ENCODE measurements around the gene PARP12. TPM values are rescaled to one million over a fixed set of nuclear protein-coding genes. Genes with fewer than 3 reads are reported as not detected.

Gene PARP12
- total and polyA plus RNA-seq, 11 donors = 6.8 to 65.9 (median 12.6) TPM

GRCh38 chr7:140067052-140067451, 4.3 kb upstream of the PARP12 start:
- Histone ChIP-seq H3K4me1 (peaks cover 0 to 10% (median 0%) of the 10 kb centered on the region in 12 donors), H3K27me3 (no peaks in the 10 kb centered on the region), H3K4me3 (no peak overlapping the region), H3K36me3 (no peaks in the 10 kb centered on the region), H3K9me3 (peaks cover 0 to 52% (median 20%) of the 10 kb centered on the region in 12 donors), H3K27ac (no peak overlapping the region)
- intact Hi-C loops (cut with DNase I) = loop anchor here in 1 of 10 donors (10.0 kb wide), 1 partner anchor 108 kb away; the partner anchor contains the start of gene KDM7A
- WGBS, 4 donors = 50 to 76% (median 75%) methylated on average over 2 of the region's 2 CpGs
- no peak for ATAC-seq
- no peak for TF ChIP-seq CTCF (IDR thresholded peaks at IDR 0.05)
- no peak for TF ChIP-seq POLR2A (IDR thresholded peaks at IDR 0.05)
- DNase-seq = no peak

GRCh38 chr7:140062118-140062527, 628 bp downstream of the PARP12 start:
- Histone ChIP-seq H3K36me3 (peaks cover 0 to 8% (median under 1%) of the 10 kb centered on the region in 9 donors), H3K9me3 (peaks cover 0 to 19% (median 8%) of the 10 kb centered on the region in 12 donors), H3K27me3 (no peaks in the 10 kb centered on the region), H3K4me3 (peak overlapping the region; percentile 31 to 90 (median 76)), H3K27ac (peak overlapping the region; percentile 42 to 99 (median 90)), H3K4me1 (peaks cover 7 to 58% (median 31%) of the 10 kb centered on the region in 12 donors)
- WGBS, 4 donors = 11 to 30% (median 19%) methylated on average over 8 to 32 of the region's 32 CpGs
- DNase-seq = peak in 2 of 5 donors; percentile 44 to 51
- intact Hi-C loops (cut with DNase I) = loop anchor here in 3 of 10 donors (5.0 to 10.0 kb wide), 2 partner anchors 113 to 115 kb away; partner anchors contain the start of gene KDM7A (in 3 of the 3)
- ATAC-seq = peak in 1 of 4 donors; percentile 7
- TF ChIP-seq POLR2A (IDR thresholded peaks at IDR 0.05) = no peak
- no peak for TF ChIP-seq CTCF (IDR thresholded peaks at IDR 0.05)

- TF ChIP-seq CTCF (IDR thresholded peaks at IDR 0.05) (no peak), POLR2A (IDR thresholded peaks at IDR 0.05) (no peak)
- no peaks in the 10 kb centered on the region for H3K27me3 ChIP-seq
- peak overlapping the region; percentile 42 to 99 (median 90) for H3K27ac ChIP-seq
- peak overlapping the region in 11 of 12 donors; percentile 52 to 90 (median 76) for H3K4me3 ChIP-seq
- ATAC-seq (no peak), DNase-seq (no peak)
- H3K36me3 ChIP-seq = peaks cover 0 to 14% (median 5%) of the 10 kb centered on the region in 9 donors
- WGBS, 4 donors = 65 to 89% (median 82%) methylated on average over 2 of the region's 2 CpGs
- peaks cover 7 to 64% (median 31%) of the 10 kb centered on the region in 12 donors for H3K4me1 ChIP-seq
- intact Hi-C loops (cut with DNase I) = loop anchor here in 3 of 10 donors (5.0 to 10.0 kb wide), 2 partner anchors 113 to 116 kb away; partner anchors contain the start of gene KDM7A (in 3 of the 3)
- peaks cover 0 to 14% (median 3%) of the 10 kb centered on the region in 12 donors for H3K9me3 ChIP-seq
These were observed 1.2 kb downstream of the PARP12 start for GRCh38 chr7:140061607-140061930.

GRCh38 chr7:140060788-140061606, 1.8 kb downstream of the PARP12 start:
- peak overlapping the region in 11 of 12 donors; percentile 77 to 99 (median 92) for H3K27ac ChIP-seq
- peak overlapping the region in 10 of 12 donors; percentile 52 to 90 (median 77) for H3K4me3 ChIP-seq
- H3K4me1 ChIP-seq = peaks cover 7 to 67% (median 31%) of the 10 kb centered on the region in 12 donors
- TF ChIP-seq CTCF (IDR thresholded peaks at IDR 0.05) (no peak), POLR2A (IDR thresholded peaks at IDR 0.05) (no peak)
- peaks cover 0 to 20% (median 9%) of the 10 kb centered on the region in 9 donors for H3K36me3 ChIP-seq
- DNase-seq (peak; percentile 72 to 88 (median 79)), ATAC-seq (peak; percentile 31 to 66 (median 44))
- intact Hi-C loops (cut with DNase I) = loop anchor here in 3 of 10 donors (5.0 to 10.0 kb wide), 2 partner anchors 114 to 116 kb away; partner anchors contain the start of gene KDM7A (in 3 of the 3)
- no peaks in the 10 kb centered on the region for H3K27me3 ChIP-seq
- WGBS, 4 donors = 27 to 33% (median 31%) methylated on average over 11 of the region's 11 CpGs
- H3K9me3 ChIP-seq = peaks cover 0 to 8% (median 0%) of the 10 kb centered on the region in 12 donors
